ENCODE data around the gene SFR1. TPM values are rescaled to one million over a fixed set of nuclear protein-coding genes. Genes with fewer than 3 reads are reported as not detected.
A peak's percentile ranks its signal among the peaks of the same experiment; 100 is the strongest.

SFR1 gene
- total RNA-seq (ENCODE audit: low replicate concordance) = 11.0 and 39.9 TPM in 2 replicates

DNA sequence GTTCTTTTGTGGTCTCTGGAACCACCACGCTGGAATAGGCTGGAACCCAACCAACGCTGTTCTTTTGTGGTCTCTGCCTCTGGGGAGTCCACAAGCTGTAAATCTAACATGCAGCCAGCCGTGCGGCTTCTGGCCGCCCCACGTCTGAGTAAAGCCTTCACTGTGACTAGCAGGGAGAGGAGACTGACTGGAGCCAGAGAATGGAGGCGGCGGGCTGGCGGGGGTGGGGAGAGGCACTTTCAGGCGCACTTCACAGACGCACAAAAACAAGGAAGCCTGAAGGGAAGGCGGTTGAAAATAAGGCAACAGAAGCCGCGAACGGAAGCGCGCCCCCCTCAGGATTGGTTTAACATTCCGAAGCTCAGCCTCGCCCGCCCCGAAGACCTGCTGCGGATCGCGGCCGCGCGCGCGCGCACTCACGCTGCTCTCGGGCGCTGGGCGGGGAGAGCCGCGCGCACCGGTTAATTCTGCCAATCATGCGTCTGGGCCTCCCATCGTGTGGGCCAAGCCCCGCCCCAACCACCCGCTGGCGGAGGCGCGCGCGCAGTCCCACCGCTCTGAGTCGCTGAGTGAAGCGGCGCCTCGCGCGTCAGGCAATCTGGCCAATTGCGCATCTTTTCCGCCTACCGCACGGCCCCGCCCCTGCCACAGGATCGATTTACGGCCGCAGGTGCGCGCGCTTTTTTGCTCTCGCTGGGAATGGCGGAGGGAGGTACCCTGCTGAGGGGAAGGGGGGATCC, at the start of gene SFR1:
Gene SFR1 (plus strand): TSS at position 687 of the 740 bp plus-strand sequence. CDS start 13 bp downstream, at position 700.
- DNase-seq (ENCODE audit: low read depth) = peak; percentile 97
- peak within 1 kb of the TSS; percentile 90 for H3K4me3 ChIP-seq (ENCODE audit: low read depth, low read length)
- TF ChIP-seq CTCF (IDR thresholded peaks at IDR 0.05; ENCODE audit: insufficient read depth, low read length) = peak; percentile 51

DNA sequence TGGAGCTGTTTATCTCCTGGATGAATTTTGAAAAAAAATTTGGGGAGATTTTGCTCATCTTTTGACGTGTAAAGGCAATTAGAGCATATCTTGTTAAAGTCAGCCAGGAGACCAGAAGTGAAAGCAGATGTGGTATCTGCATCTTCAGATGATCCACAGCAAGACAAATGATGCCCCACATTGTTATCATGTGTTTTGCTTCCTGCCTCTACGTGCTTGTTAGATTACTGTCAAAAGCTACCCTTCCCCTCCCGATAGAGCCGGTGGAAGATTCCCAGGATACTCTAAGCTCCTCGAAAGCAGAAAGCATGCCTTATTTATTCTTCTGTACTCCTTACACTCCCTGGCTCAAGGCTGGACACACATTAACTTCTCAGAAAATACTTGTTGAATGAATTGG, 49.2 kb upstream of the SFR1 start:
- no peak overlapping the region for H3K4me3 ChIP-seq (ENCODE audit: low read depth, low read length)
- TF ChIP-seq CTCF (IDR thresholded peaks at IDR 0.05; ENCODE audit: insufficient read depth, low read length) = no peak
- peak; percentile 19 for DNase-seq (ENCODE audit: low read depth)

GRCh38 chr10:104074505-104074904, 47.5 kb upstream of the SFR1 start:
- DNase-seq (ENCODE audit: low read depth) = no peak
- no peak overlapping the region for H3K4me3 ChIP-seq (ENCODE audit: low read depth, low read length)
- TF ChIP-seq CTCF (IDR thresholded peaks at IDR 0.05; ENCODE audit: insufficient read depth, low read length) = no peak

DNA sequence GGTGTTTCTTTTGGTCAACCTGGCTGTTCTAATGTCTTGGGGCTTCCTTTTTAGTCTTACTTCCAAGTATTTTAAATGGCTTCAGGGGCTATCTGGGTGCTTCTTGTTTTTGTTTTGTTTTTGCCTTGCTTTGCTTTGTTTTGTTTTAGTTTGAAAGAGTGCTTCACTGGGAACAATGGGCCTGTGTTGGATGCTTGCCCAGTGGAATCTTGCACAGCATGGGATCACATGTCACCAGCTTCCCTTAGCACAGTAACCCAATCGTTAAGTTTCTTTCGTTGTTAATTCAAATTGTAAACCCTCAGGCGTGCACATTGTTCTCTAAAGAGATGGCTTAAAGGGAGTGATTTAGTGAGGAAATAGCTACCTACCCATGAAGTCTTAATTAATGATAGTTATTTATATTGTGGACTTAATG, 45.2 kb upstream of the SFR1 start:
- TF ChIP-seq CTCF (IDR thresholded peaks at IDR 0.05; ENCODE audit: insufficient read depth, low read length) = no peak
- no peak overlapping the region for H3K4me3 ChIP-seq (ENCODE audit: low read depth, low read length)
- DNase-seq (ENCODE audit: low read depth) = peak; percentile 73

DNA sequence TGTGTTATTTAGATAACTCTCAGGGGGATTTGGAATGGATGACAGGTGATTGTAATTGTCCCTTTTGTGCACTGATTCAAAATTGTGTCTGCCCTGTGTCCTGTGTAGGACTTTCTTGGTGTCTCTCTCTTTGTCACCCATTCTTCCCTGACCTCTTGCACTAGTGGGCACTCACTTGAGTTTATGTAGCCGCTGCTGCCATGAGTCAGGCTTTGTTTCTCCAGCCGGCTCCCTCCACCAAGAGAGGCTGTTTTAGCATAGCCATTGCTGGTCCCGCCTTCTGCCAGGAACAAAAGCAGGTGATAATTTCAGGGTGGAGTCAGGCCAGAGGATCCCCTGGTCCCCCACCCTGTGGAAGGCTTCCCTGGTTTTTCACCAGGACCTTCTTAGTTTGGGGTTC, 44.7 kb upstream of the SFR1 start:
- no peak overlapping the region for H3K4me3 ChIP-seq (ENCODE audit: low read depth, low read length)
- TF ChIP-seq CTCF (IDR thresholded peaks at IDR 0.05; ENCODE audit: insufficient read depth, low read length) = no peak
- DNase-seq (ENCODE audit: low read depth) = no peak

- no peak for DNase-seq (ENCODE audit: low read depth)
- H3K4me3 ChIP-seq (ENCODE audit: low read depth, low read length) = no peak overlapping the region
- no peak for TF ChIP-seq CTCF (IDR thresholded peaks at IDR 0.05; ENCODE audit: insufficient read depth, low read length)
These were observed 44.3 kb upstream of the SFR1 start for GRCh38 chr10:104077663-104078151.
